ENCODE results near the gene GPATCH11.

The GPATCH11 gene

GRCh38 chr2:37080266-37080665, 4.1 kb upstream of the GPATCH11 start:
- no peak for TF ChIP-seq CTCF (IDR thresholded peaks at IDR 0.05; ENCODE audit: low read depth, low read length)
- TF ChIP-seq MAX (IDR thresholded peaks at IDR 0.05; ENCODE audit: low read depth, low read length), result no peak
- TF ChIP-seq MYC (IDR thresholded peaks at IDR 0.05; ENCODE audit: low read depth, low read length), result no peak
- TF ChIP-seq POLR2A (IDR thresholded peaks at IDR 0.05; ENCODE audit: extremely low read depth, insufficient read length), result no peak
- no peak overlapping the region for H3K4me3 ChIP-seq (ENCODE audit: low read depth, low read length)
- DNase-seq (ENCODE audit: low read depth), result peak; percentile 12

- TF ChIP-seq POLR2A (IDR thresholded peaks at IDR 0.05; ENCODE audit: extremely low read depth, insufficient read length) (no peak), MYC (IDR thresholded peaks at IDR 0.05; ENCODE audit: low read depth, low read length) (no peak), MAX (IDR thresholded peaks at IDR 0.05; ENCODE audit: low read depth, low read length) (no peak), CTCF (IDR thresholded peaks at IDR 0.05; ENCODE audit: low read depth, low read length) (no peak)
- peak; percentile 37 for DNase-seq (ENCODE audit: low read depth)
- H3K4me3 ChIP-seq (ENCODE audit: low read depth, low read length), result no peak overlapping the region
Measured at GRCh38 chr2:37080689-37081088, 3.6 kb upstream of the GPATCH11 start.

- TF ChIP-seq MAX (IDR thresholded peaks at IDR 0.05; ENCODE audit: low read depth, low read length) (no peak), CTCF (IDR thresholded peaks at IDR 0.05; ENCODE audit: low read depth, low read length) (no peak), MYC (IDR thresholded peaks at IDR 0.05; ENCODE audit: low read depth, low read length) (no peak), POLR2A (IDR thresholded peaks at IDR 0.05; ENCODE audit: extremely low read depth, insufficient read length) (no peak)
Measured at GRCh38 chr2:37084797-37085196, 479 bp downstream of the GPATCH11 start.

GRCh38 chr2:37085731-37086147, 1.4 kb downstream of the GPATCH11 start:
- no peak for TF ChIP-seq POLR2A (IDR thresholded peaks at IDR 0.05; ENCODE audit: extremely low read depth, insufficient read length)
- no peak for TF ChIP-seq MAX (IDR thresholded peaks at IDR 0.05; ENCODE audit: low read depth, low read length)
- no peak for TF ChIP-seq CTCF (IDR thresholded peaks at IDR 0.05; ENCODE audit: low read depth, low read length)
- no peak for TF ChIP-seq MYC (IDR thresholded peaks at IDR 0.05; ENCODE audit: low read depth, low read length)
- DNase-seq (ENCODE audit: low read depth), result peak; percentile 48
- H3K4me3 ChIP-seq (ENCODE audit: low read depth, low read length), result peak overlapping the region; percentile 98

More at GRCh38 chr2:37084797-37085196, 479 bp downstream of the GPATCH11 start:
- DNase-seq (ENCODE audit: low read depth), result no peak
- H3K4me3 ChIP-seq (ENCODE audit: low read depth, low read length), result peak overlapping the region; percentile 98

- no peak overlapping the region for H3K4me3 ChIP-seq (ENCODE audit: low read depth, low read length)
- TF ChIP-seq CTCF (IDR thresholded peaks at IDR 0.05; ENCODE audit: low read depth, low read length), result no peak
- no peak for TF ChIP-seq MYC (IDR thresholded peaks at IDR 0.05; ENCODE audit: low read depth, low read length)
- TF ChIP-seq POLR2A (IDR thresholded peaks at IDR 0.05; ENCODE audit: extremely low read depth, insufficient read length), result no peak
- no peak for TF ChIP-seq MAX (IDR thresholded peaks at IDR 0.05; ENCODE audit: low read depth, low read length)
- DNase-seq (ENCODE audit: low read depth), result peak; percentile 14
Measured at GRCh38 chr2:37090019-37090477, 5.7 kb downstream of the GPATCH11 start.
